ENCODE results near the gene RABL6. TPM values are rescaled to one million over a fixed set of nuclear protein-coding genes. Genes with fewer than 3 reads are reported as not detected.
"Not testable (repeated sequence)": the region's sequence is repeated elsewhere in the genome, so short reads cannot be mapped to it uniquely, and the experiment has no call there.

Gene RABL6
- polyA plus RNA-seq, 2 donors = 46.5 to 61.7 TPM

GRCh38 chr9:136763649-136764035 lies 44.1 kb upstream of the RABL6 start:
- H3K27ac ChIP-seq (ENCODE audit: low read depth in 2 of 2, low read length in 1 of 2) = no peak overlapping the region
- WGBS, 2 donors = 76 to 84% methylated on average over 14 of the region's 14 CpGs

DNA sequence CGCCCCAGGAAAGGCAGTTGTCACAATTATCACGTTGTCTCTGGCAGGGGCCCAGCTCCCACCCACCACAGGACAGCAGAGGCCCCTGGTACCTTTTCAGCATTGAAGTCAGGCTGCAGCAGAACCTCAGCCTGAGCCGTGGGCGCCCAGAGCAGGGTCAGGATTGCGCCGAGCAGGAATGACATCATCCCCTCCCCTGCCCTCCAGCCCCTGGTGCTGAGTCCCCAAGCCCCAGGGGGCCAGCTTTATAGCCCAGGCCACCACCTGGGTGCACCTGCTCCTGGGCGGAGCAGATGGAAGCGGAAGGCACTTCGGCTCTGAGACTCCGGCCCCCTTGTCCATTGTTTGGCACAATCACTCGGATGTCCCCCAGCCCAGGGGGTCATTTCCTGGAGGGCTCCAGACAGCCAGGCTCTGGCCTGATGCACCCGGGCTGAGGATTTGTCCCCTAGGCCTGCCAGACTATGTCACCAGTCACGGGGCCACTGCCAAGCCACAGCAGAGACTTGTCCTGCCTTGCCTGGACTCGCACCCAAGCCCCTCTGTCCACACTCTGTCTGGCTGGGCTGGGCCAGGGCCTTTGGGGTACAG lies 43.4 kb upstream of the RABL6 start, which contains the start of gene LCN15:
LCN15 (minus strand) TSS at position 218 of the 591 bp plus-strand sequence; CDS start at position 188, 30 bp downstream.
- no peaks in the 10 kb centered on the region for H3K9me3 ChIP-seq (ENCODE audit: control insufficient read depth in 2 of 2, insufficient read depth in 1 of 2, low read depth in 1 of 2, low read length in 1 of 2)
- H3K36me3 ChIP-seq (ENCODE audit: control insufficient read depth in 2 of 2, insufficient read depth in 2 of 2, low read length in 1 of 2) = no peaks in the 10 kb centered on the region
- no peak within 1 kb of the TSS for H3K27ac ChIP-seq (ENCODE audit: low read depth in 2 of 2, low read length in 1 of 2)
- H3K4me1 ChIP-seq (ENCODE audit: control insufficient read depth in 2 of 2, insufficient read depth in 2 of 2, low read length in 1 of 2) = no peaks in the 10 kb centered on the region
- 69 to 81% methylated on average over 13 to 14 of the region's 14 CpGs for WGBS, 2 donors
- H3K27me3 ChIP-seq (ENCODE audit: control insufficient read depth in 1 of 2, insufficient read depth in 2 of 2, low read length in 2 of 2) = peaks cover 0 to 4% of the 10 kb centered on the region in 2 donors
- no peak within 1 kb of the TSS for H3K4me3 ChIP-seq (ENCODE audit: low read depth in 1 of 2, low read length in 2 of 2)

More at GRCh38 chr9:136763649-136764035, 44.1 kb upstream of the RABL6 start:
- Histone ChIP-seq H3K4me1 (ENCODE audit: control insufficient read depth in 2 of 2, insufficient read depth in 2 of 2, low read length in 1 of 2) (no peaks in the 10 kb centered on the region), H3K36me3 (ENCODE audit: control insufficient read depth in 2 of 2, insufficient read depth in 2 of 2, low read length in 1 of 2) (no peaks in the 10 kb centered on the region), H3K9me3 (ENCODE audit: control insufficient read depth in 2 of 2, insufficient read depth in 1 of 2, low read depth in 1 of 2, low read length in 1 of 2) (no peaks in the 10 kb centered on the region), H3K4me3 (ENCODE audit: low read depth in 1 of 2, low read length in 2 of 2) (no peak overlapping the region), H3K27me3 (ENCODE audit: control insufficient read depth in 1 of 2, insufficient read depth in 2 of 2, low read length in 2 of 2) (peaks cover 0 to 4% of the 10 kb centered on the region in 2 donors)

DNA sequence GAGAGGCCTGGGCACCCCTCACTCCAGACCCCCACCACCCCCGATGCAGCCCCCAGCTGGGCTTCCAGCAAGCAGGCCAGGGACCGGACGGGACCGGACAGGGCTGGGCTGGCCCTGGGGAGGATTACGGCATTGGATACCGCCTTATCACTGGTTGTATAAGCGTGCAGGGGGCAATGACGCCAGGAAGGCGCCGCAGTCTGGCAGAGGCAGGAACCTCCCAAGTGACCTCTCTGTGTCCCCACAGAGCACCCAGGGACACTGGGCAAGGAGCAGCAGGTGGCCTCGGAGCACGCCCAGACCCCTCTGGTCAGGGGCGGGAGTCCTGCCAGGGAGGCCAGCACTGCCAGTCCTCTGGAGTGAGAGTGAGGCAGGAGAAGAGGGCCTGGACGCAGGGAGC lies 42.7 kb upstream of the RABL6 start:
- H3K9me3 ChIP-seq (ENCODE audit: control insufficient read depth in 2 of 2, insufficient read depth in 1 of 2, low read depth in 1 of 2, low read length in 1 of 2) = no peaks in the 10 kb centered on the region
- peaks cover 0 to 4% of the 10 kb centered on the region in 2 donors for H3K27me3 ChIP-seq (ENCODE audit: control insufficient read depth in 1 of 2, insufficient read depth in 2 of 2, low read length in 2 of 2)
- no peak overlapping the region for H3K27ac ChIP-seq (ENCODE audit: low read depth in 2 of 2, low read length in 1 of 2)
- H3K36me3 ChIP-seq (ENCODE audit: control insufficient read depth in 2 of 2, insufficient read depth in 2 of 2, low read length in 1 of 2) = no peaks in the 10 kb centered on the region
- 85 to 87% methylated on average over 13 to 14 of the region's 14 CpGs for WGBS, 2 donors
- H3K4me1 ChIP-seq (ENCODE audit: control insufficient read depth in 2 of 2, insufficient read depth in 2 of 2, low read length in 1 of 2) = no peaks in the 10 kb centered on the region
- no peak overlapping the region for H3K4me3 ChIP-seq (ENCODE audit: low read depth in 1 of 2, low read length in 2 of 2)

DNA sequence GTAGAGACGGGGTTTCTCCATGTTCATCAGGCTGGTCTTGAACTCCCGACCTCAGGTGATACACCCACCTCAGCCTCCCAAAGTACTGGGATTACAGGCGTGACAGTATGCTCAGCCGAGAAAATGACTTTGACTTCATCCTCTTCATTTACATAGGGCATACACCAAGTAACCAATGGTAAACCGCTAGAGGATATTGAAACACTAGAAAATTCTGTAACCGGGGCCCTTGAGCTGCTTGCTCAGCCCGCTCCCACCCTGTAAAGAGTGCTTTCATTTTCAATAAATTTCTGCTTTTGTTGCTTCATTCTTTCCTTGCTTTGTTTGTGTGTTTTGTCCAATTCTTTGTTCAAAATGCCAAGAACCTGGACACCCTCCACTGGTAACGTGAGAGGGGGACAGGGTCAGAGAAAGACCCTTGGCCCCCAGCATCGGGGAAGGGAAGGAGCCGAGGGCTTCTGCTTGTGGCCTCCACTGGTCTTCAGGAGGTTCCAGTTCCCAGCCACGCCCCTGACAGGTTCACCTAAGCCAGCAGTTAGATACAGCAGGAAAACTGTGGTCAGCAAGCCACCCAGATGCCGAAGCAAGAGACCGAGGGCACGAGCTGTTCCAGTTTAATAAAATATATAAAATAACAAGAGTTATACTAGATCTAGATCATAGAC lies 41.9 kb upstream of the RABL6 start:
- 65 to 70% methylated on average over 14 of the region's 14 CpGs for WGBS, 2 donors
- not testable (repeated sequence) for H3K36me3 ChIP-seq (ENCODE audit: control insufficient read depth in 2 of 2, insufficient read depth in 2 of 2, low read length in 1 of 2); H3K4me1 ChIP-seq (ENCODE audit: control insufficient read depth in 2 of 2, insufficient read depth in 2 of 2, low read length in 1 of 2); H3K4me3 ChIP-seq (ENCODE audit: low read depth in 1 of 2, low read length in 2 of 2); H3K9me3 ChIP-seq (ENCODE audit: control insufficient read depth in 2 of 2, insufficient read depth in 1 of 2, low read depth in 1 of 2, low read length in 1 of 2); H3K27ac ChIP-seq (ENCODE audit: low read depth in 2 of 2, low read length in 1 of 2); H3K27me3 ChIP-seq (ENCODE audit: control insufficient read depth in 1 of 2, insufficient read depth in 2 of 2, low read length in 2 of 2)

GRCh38 chr9:136766410-136767120 lies 41.2 kb upstream of the RABL6 start:
- not testable (repeated sequence) for H3K4me3 ChIP-seq (ENCODE audit: low read depth in 1 of 2, low read length in 2 of 2); H3K27ac ChIP-seq (ENCODE audit: low read depth in 2 of 2, low read length in 1 of 2); H3K27me3 ChIP-seq (ENCODE audit: control insufficient read depth in 1 of 2, insufficient read depth in 2 of 2, low read length in 2 of 2); H3K36me3 ChIP-seq (ENCODE audit: control insufficient read depth in 2 of 2, insufficient read depth in 2 of 2, low read length in 1 of 2); H3K4me1 ChIP-seq (ENCODE audit: control insufficient read depth in 2 of 2, insufficient read depth in 2 of 2, low read length in 1 of 2); H3K9me3 ChIP-seq (ENCODE audit: control insufficient read depth in 2 of 2, insufficient read depth in 1 of 2, low read depth in 1 of 2, low read length in 1 of 2)
- WGBS, 2 donors = 34 to 35% methylated on average over 15 to 18 of the region's 18 CpGs

DNA sequence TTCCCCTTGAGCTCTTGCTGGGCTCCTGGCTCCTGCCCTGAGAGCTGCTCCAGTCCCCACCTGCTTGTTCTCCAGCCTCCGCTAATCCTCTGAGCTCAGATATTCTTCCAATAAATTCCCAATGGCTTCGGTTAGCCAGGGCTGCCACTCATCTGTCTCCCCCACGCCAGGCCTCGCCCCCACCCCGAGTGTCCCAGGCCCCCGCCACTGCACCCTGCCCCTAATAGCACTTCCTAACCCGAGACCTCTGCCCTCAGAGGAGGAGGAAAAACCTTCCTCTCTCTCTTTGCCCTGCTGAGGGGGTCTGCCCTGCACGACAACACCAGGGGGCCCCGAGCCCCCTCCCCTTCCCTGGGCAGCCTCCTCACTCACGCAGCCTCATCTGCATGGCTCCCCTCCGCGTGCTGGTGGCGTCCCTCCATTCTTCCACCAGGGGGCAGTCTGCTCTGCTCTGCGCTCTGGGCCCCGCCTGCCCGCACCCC lies 38.0 kb upstream of the RABL6 start:
- H3K9me3 ChIP-seq (ENCODE audit: control insufficient read depth in 2 of 2, insufficient read depth in 1 of 2, low read depth in 1 of 2, low read length in 1 of 2) = peaks cover 3 to 8% of the 10 kb centered on the region in 2 donors
- peaks cover 0 to 2% of the 10 kb centered on the region in 2 donors for H3K4me1 ChIP-seq (ENCODE audit: control insufficient read depth in 2 of 2, insufficient read depth in 2 of 2, low read length in 1 of 2)
- H3K27ac ChIP-seq (ENCODE audit: low read depth in 2 of 2, low read length in 1 of 2) = no peak overlapping the region
- H3K36me3 ChIP-seq (ENCODE audit: control insufficient read depth in 2 of 2, insufficient read depth in 2 of 2, low read length in 1 of 2) = no peaks in the 10 kb centered on the region
- WGBS, 2 donors = 12 to 13% methylated on average over 13 to 16 of the region's 16 CpGs
- peaks cover 0 to 4% of the 10 kb centered on the region in 2 donors for H3K27me3 ChIP-seq (ENCODE audit: control insufficient read depth in 1 of 2, insufficient read depth in 2 of 2, low read length in 2 of 2)
- H3K4me3 ChIP-seq (ENCODE audit: low read depth in 1 of 2, low read length in 2 of 2) = no peak overlapping the region

- peaks cover 0 to 2% of the 10 kb centered on the region in 2 donors for H3K4me1 ChIP-seq (ENCODE audit: control insufficient read depth in 2 of 2, insufficient read depth in 2 of 2, low read length in 1 of 2)
- 65 to 67% methylated on average over 3 of the region's 3 CpGs for WGBS, 2 donors
- H3K27ac ChIP-seq (ENCODE audit: low read depth in 2 of 2, low read length in 1 of 2) = no peak overlapping the region
- H3K9me3 ChIP-seq (ENCODE audit: control insufficient read depth in 2 of 2, insufficient read depth in 1 of 2, low read depth in 1 of 2, low read length in 1 of 2) = peaks cover 3 to 8% of the 10 kb centered on the region in 2 donors
- H3K36me3 ChIP-seq (ENCODE audit: control insufficient read depth in 2 of 2, insufficient read depth in 2 of 2, low read length in 1 of 2) = no peaks in the 10 kb centered on the region
- peaks cover 0 to 4% of the 10 kb centered on the region in 2 donors for H3K27me3 ChIP-seq (ENCODE audit: control insufficient read depth in 1 of 2, insufficient read depth in 2 of 2, low read length in 2 of 2)
- H3K4me3 ChIP-seq (ENCODE audit: low read depth in 1 of 2, low read length in 2 of 2) = no peak overlapping the region
These were observed 35.8 kb upstream of the RABL6 start for GRCh38 chr9:136771907-136772415.

DNA sequence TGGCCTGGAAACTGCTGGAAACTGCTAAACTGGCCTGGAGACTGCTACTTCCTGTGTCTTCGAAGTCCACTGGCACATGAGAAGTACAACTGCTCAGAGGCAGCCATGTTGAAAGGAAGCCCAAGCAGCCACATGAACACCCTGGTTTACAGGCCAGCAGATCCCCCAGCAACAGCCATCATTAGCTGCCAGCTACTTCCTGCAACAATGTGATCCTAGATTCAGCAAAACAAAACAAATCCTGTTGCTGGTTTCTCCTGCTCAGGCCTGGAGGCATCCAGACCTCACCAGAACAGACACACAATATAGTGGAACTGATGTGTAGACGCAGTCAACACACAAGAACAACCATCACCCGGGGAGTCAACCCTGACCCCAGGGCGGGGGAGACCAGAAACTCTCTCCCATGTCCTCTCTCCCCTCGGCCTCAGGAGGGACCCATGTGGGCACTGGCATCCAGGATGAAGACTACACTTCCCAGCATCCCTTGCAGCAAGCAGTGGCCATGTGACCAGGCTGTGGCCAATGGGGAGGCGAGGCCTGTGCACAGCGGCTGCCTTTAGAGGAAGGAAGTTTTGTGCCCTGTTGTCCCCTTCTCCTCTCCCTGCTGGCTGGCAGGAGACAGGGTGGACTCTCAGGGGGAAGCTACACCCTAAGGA lies 34.2 kb upstream of the RABL6 start:
- 74 to 79% methylated on average over 7 of the region's 7 CpGs for WGBS, 2 donors
- H3K4me3 ChIP-seq (ENCODE audit: low read depth in 1 of 2, low read length in 2 of 2) = no peak overlapping the region
- H3K9me3 ChIP-seq (ENCODE audit: control insufficient read depth in 2 of 2, insufficient read depth in 1 of 2, low read depth in 1 of 2, low read length in 1 of 2) = peaks cover 3 to 8% of the 10 kb centered on the region in 2 donors
- H3K27me3 ChIP-seq (ENCODE audit: control insufficient read depth in 1 of 2, insufficient read depth in 2 of 2, low read length in 2 of 2) = no peaks in the 10 kb centered on the region
- H3K4me1 ChIP-seq (ENCODE audit: control insufficient read depth in 2 of 2, insufficient read depth in 2 of 2, low read length in 1 of 2) = peaks cover 0 to 2% of the 10 kb centered on the region in 2 donors
- H3K27ac ChIP-seq (ENCODE audit: low read depth in 2 of 2, low read length in 1 of 2) = no peak overlapping the region
- no peaks in the 10 kb centered on the region for H3K36me3 ChIP-seq (ENCODE audit: control insufficient read depth in 2 of 2, insufficient read depth in 2 of 2, low read length in 1 of 2)

- no peak overlapping the region for H3K27ac ChIP-seq (ENCODE audit: low read depth in 2 of 2, low read length in 1 of 2)
- H3K27me3 ChIP-seq (ENCODE audit: control insufficient read depth in 1 of 2, insufficient read depth in 2 of 2, low read length in 2 of 2) = no peaks in the 10 kb centered on the region
- WGBS, 2 donors = 86 to 87% methylated on average over 12 of the region's 12 CpGs
- peaks cover 0 to 2% of the 10 kb centered on the region in 2 donors for H3K4me1 ChIP-seq (ENCODE audit: control insufficient read depth in 2 of 2, insufficient read depth in 2 of 2, low read length in 1 of 2)
- no peaks in the 10 kb centered on the region for H3K36me3 ChIP-seq (ENCODE audit: control insufficient read depth in 2 of 2, insufficient read depth in 2 of 2, low read length in 1 of 2)
- H3K4me3 ChIP-seq (ENCODE audit: low read depth in 1 of 2, low read length in 2 of 2) = no peak overlapping the region
- H3K9me3 ChIP-seq (ENCODE audit: control insufficient read depth in 2 of 2, insufficient read depth in 1 of 2, low read depth in 1 of 2, low read length in 1 of 2) = peaks cover 3 to 8% of the 10 kb centered on the region in 2 donors
These were observed 33.2 kb upstream of the RABL6 start for GRCh38 chr9:136774416-136775045.

Data from esophagus (tissue), 2 donors.